Stimulated activated CD4-positive, alpha-beta T cell treated with anti-CD3 and anti-CD28 coated beads, Interleukin-4, amount 100 ng/mL, for 4 hours (primary cell): ENCODE data around the gene MIGA1.

Experiments
- DNase-seq, 2 experiments: peaks; one replicate each; pipeline ENCODE4 v3.0.0-alpha.2; 2020

The MIGA1 gene

GRCh38 chr1:77926561-77927357 lies 147.3 kb downstream of the MIGA1 start:
- no peak for DNase-seq

DNA sequence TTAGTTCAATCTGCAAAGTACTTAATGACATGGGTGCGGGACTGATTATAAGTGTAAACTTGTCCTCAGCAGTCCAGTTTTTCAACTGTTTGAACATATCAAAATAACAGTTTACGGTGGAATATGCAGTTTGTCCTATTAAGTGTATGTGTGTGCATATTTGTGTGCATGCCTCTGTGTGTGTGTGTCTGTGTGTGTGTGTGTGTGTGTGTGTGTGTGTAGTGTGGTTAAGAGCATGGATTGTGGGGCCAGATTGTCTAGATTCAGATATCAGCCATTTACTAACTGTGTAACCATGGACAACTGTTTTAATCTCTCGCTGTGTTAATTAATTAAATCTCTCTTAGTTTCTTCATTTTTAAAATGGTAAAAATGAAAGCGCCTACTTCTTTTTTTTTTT lies 148.0 kb downstream of the MIGA1 start:
- no peak for DNase-seq
